Endothelial cell of umbilical vein (primary cell): ENCODE measurements around the gene MB. TPM values are rescaled to one million over a fixed set of nuclear protein-coding genes. Genes with fewer than 3 reads are reported as not detected.

ENCODE experiments used
- BruUV-seq: library from RNA; stranded (reverse); fragments of 400-500 nt; replicated peaks from 2 replicates; lab custom pipeline; 2021; lab: Mats Ljungman, UMichigan
- CTCF ChIA-PET: fragments of 300-600, 350-600 bp; sonication (Branson Sonifier 250); formaldehyde crosslinking; loops from one replicate; lab custom pipeline; 2021; ENCODE audit warnings: antibody characterized with exemption, inconsistent platforms; lab: Charles Lee
- POLR2A ChIA-PET: fragments of 300-600, 350-600 bp; sonication (Branson Sonifier 250); formaldehyde crosslinking; loops from one replicate; lab custom pipeline; 2021; ENCODE audit warnings: antibody characterized with exemption, inconsistent platforms; lab: Charles Lee
- DNase-seq: peaks from one replicate; pipeline ENCODE4 v3.0.0-alpha.2; 2011; ENCODE audit warnings: low read depth, low spot score
- FAIRE-seq: peaks from 2 replicates; lab custom pipeline; 2011; peaks lifted over from hg19 to GRCh38; lab: Jason Lieb, UNC
- H2AFZ ChIP-seq: 2 replicates; pipeline ENCODE4 v1.6.0; 2012; ENCODE audit warnings: low read depth, low read length, control low read depth, inconsistent platforms
- H3K27ac ChIP-seq: 2 replicates; pipeline ENCODE4 v1.5.1; 2011; ENCODE audit warnings: low read depth, mild to moderate bottlenecking, control low read depth, low read length, moderate library complexity; ENCODE audit not compliant: insufficient read depth
- H3K27me3 ChIP-seq, 2 experiments: 2 replicates each; pipeline versions ENCODE4 v1.6.0 to v1.6.1; 2011; ENCODE audit warnings: low read length in 2 of 2, mixed read lengths in 1 of 2; ENCODE audit not compliant: control insufficient read depth in 2 of 2, insufficient read depth in 2 of 2
- H3K36me3 ChIP-seq, 2 experiments: 2 replicates in 1 of 2; 3 replicates in 1 of 2; pipeline ENCODE4 v1.5.1; 2011; ENCODE audit warnings: low read length in 2 of 2, mild to moderate bottlenecking in 1 of 2, moderate library complexity in 1 of 2; ENCODE audit not compliant: control insufficient read depth in 2 of 2, insufficient read depth in 2 of 2; ENCODE audit errors: extremely low read depth in 1 of 2
- H3K4me1 ChIP-seq: 3 replicates; pipeline ENCODE4 v1.5.1; 2011; ENCODE audit warnings: mild to moderate bottlenecking, low read length; ENCODE audit not compliant: control insufficient read depth, insufficient read depth; ENCODE audit errors: extremely low read depth
- H3K4me2 ChIP-seq: 2 replicates; pipeline ENCODE4 v1.6.1; 2011; ENCODE audit warnings: low read length, control low read depth, mixed read lengths; ENCODE audit not compliant: insufficient read depth
- H3K4me3 ChIP-seq, 3 experiments: fragments of 200-600 bp in 1 of 3; sonication (generic), shearing (Covaris generic) in 1 of 3; replicated peaks in 1 of 3; 2 replicates each; pipeline ENCODE4 v1.5.1; 2011 to 2016; ENCODE audit warnings: control low read depth in 3 of 3, low read length in 3 of 3, mild to moderate bottlenecking in 2 of 3, inconsistent platforms in 1 of 3, low read depth in 1 of 3, moderate library complexity in 1 of 3; ENCODE audit not compliant: insufficient read depth in 1 of 3
- H3K79me2 ChIP-seq: 2 replicates; pipeline ENCODE4 v1.6.0; 2012; ENCODE audit warnings: low read length, inconsistent platforms; ENCODE audit not compliant: control insufficient read depth, insufficient read depth
- H3K9ac ChIP-seq: replicated peaks from 2 replicates; pipeline ENCODE3; 2011; ENCODE audit warnings: low read length, control low read depth; ENCODE audit not compliant: insufficient read depth; ENCODE audit errors: extremely low read depth
- H3K9me1 ChIP-seq: replicated peaks from 3 replicates; pipeline ENCODE4 v1.6.0; 2011; ENCODE audit warnings: mild to moderate bottlenecking, low read length; ENCODE audit not compliant: control insufficient read depth, insufficient read depth; ENCODE audit errors: extremely low read depth
- H3K9me3 ChIP-seq: replicated peaks from 2 replicates; pipeline ENCODE4 v1.5.1; 2012; ENCODE audit warnings: low read length, inconsistent platforms; ENCODE audit not compliant: control insufficient read depth, insufficient read depth
- H4K20me1 ChIP-seq: replicated peaks from 2 replicates; pipeline ENCODE3; 2011; ENCODE audit warnings: mild to moderate bottlenecking, low read length; ENCODE audit not compliant: control insufficient read depth, insufficient read depth; ENCODE audit errors: extremely low read depth
- EZH2 ChIP-seq: IDR thresholded peaks from 2 replicates; pipeline ENCODE4 v1.6.1; 2012; ENCODE audit warnings: borderline replicate concordance, low read depth, mild to moderate bottlenecking, moderate library complexity, low read length, inconsistent platforms; ENCODE audit not compliant: severe bottlenecking
- FOS ChIP-seq: IDR thresholded peaks from 2 replicates; pipeline ENCODE4 v1.6.1; 2011; ENCODE audit warnings: mild to moderate bottlenecking, low read length, moderate library complexity, borderline replicate concordance; ENCODE audit not compliant: insufficient read depth
- GATA2 ChIP-seq: IDR thresholded peaks from 2 replicates; pipeline ENCODE4 v1.7.0; 2011; ENCODE audit warnings: low read depth, mild to moderate bottlenecking, moderate library complexity, mixed read lengths, low read length; ENCODE audit not compliant: insufficient read length, insufficient read depth
- MYC ChIP-seq: IDR thresholded peaks from one replicate; pipeline ENCODE4 v1.6.1; 2011; ENCODE audit warnings: mild to moderate bottlenecking, low read depth, low read length
- POLR2AphosphoS5 ChIP-seq: IDR thresholded peaks from 2 replicates; pipeline ENCODE4 v1.6.1; 2012; ENCODE audit warnings: low read depth, mild to moderate bottlenecking, control low read depth, low read length, moderate library complexity; ENCODE audit not compliant: insufficient read depth
- dilution Hi-C: fragments of 300-500 bp; cut with MboI; formaldehyde crosslinking; loops from one replicate; pipeline ENCODE4 v1.15.0; 2019; ENCODE audit warnings: low sequenced_read_pairs; ENCODE audit not compliant: extremely low pct_ligation_motif_present
- intact Hi-C: fragments of 100-400 bp; cut with micrococcal nuclease; formaldehyde crosslinking; loops from one replicate; pipeline ENCODE4 v1.10.0; 2022
- polyA plus RNA-seq, 4 experiments: library from polyadenylated mRNA; depleted of rRNA in 3 of 4; stranded (reverse) in 3 of 4; unstranded in 1 of 4; fragments of >200 nt; gene quantifications; 2 replicates each; pipeline versions ENCODE4 v1.2.1 to v1.2.3, GENCODE V29; 2011 to 2012; ENCODE audit warnings: missing spikeins in 1 of 4
- total RNA-seq: library from RNA; stranded (reverse); gene quantifications from 2 replicates; pipeline ENCODE4 v1.2.3, GENCODE V29; 2021
- TF ChIP-seq, protein P1 (sequence below), 2 donors: IDR thresholded peaks; 1 replicate in 1 of 2; 2 replicates in 1 of 2; pipeline ENCODE4 v1.5.1; 2011; ENCODE audit warnings: low read length in 2 of 2, mild to moderate bottlenecking in 2 of 2, moderate library complexity in 2 of 2, control low read depth in 1 of 2, inconsistent platforms in 1 of 2, low read depth in 1 of 2; ENCODE audit not compliant: insufficient read depth in 1 of 2; ENCODE audit errors: extremely low read depth in 1 of 2

Gene MB
- total and polyA plus RNA-seq, 2 donors (not counting 3 experiments of a cell fraction or from before 2014, with no cell fraction given), result not detected

DNA sequence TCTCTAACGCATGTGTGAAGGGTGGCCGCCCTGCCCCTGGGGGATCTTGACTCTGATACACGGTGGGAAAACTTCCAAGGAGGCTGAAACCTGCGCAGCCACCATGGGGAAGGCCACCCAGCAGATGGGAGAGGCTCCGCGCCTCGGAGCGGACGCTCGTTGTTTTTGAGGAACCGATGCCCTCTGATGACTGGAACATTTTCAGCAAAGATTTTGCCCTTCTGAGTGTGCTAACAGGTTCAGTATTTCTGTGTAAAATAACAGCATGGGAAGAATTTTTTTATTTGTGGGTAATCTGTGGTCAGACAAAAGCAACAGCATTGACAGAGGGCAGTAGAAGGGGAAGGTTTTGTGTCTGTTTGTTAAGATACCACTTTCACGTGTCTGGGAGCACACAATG, 16.7 kb downstream of the MB start:
- CTCF ChIA-PET, result no interaction called here

DNA sequence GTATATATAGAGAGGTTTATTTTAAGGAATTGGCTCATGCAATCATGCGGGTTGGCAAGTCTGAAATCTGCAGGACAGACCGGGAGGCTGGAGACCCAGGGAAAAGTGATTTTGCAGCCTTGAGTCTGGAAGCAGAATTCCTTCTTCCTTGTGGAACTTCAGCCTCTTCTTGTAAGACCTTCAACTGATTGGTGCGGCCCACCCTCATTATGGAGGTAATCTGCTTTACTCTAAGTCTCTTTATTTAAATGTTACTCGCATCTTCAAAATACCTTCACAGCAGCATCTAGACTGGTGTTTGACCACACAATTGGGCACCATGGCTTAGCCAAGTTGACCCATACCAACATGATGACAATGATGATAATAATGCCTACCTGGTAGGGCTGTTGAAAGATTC, 17.8 kb downstream of the MB start:
- peaks cover 0 to under 1% of the 10 kb centered on the region in 2 experiments for H3K27me3 ChIP-seq
- intact Hi-C loops (no loop called here), dilution Hi-C loops (no loop called here)
- TF ChIP-seq GATA2 (no peak), POLR2AphosphoS5 (no peak), EZH2 (no peak), MYC (no peak), FOS (no peak)
- TF ChIP-seq, protein P1, sequence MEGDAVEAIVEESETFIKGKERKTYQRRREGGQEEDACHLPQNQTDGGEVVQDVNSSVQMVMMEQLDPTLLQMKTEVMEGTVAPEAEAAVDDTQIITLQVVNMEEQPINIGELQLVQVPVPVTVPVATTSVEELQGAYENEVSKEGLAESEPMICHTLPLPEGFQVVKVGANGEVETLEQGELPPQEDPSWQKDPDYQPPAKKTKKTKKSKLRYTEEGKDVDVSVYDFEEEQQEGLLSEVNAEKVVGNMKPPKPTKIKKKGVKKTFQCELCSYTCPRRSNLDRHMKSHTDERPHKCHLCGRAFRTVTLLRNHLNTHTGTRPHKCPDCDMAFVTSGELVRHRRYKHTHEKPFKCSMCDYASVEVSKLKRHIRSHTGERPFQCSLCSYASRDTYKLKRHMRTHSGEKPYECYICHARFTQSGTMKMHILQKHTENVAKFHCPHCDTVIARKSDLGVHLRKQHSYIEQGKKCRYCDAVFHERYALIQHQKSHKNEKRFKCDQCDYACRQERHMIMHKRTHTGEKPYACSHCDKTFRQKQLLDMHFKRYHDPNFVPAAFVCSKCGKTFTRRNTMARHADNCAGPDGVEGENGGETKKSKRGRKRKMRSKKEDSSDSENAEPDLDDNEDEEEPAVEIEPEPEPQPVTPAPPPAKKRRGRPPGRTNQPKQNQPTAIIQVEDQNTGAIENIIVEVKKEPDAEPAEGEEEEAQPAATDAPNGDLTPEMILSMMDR (IDR thresholded peaks at IDR 0.05; ENCODE audit: extremely low read depth in 1 of 2, insufficient read depth in 1 of 2, low read depth in 1 of 2, low read length in 2 of 2), result no peak
- DNase-seq, result no peak
- H3K27ac ChIP-seq, result no peak overlapping the region
- POLR2A ChIA-PET, result no interaction called here
- H3K36me3 ChIP-seq, result no peaks in the 10 kb centered on the region
- H3K9me3 ChIP-seq, result no peaks in the 10 kb centered on the region
- H3K4me3 ChIP-seq, result no peak overlapping the region
- no peak overlapping the region for H3K9ac ChIP-seq
- no peaks in the 10 kb centered on the region for H3K9me1 ChIP-seq
- CTCF ChIA-PET, result no interaction called here
- no peak for FAIRE-seq
- no peaks in the 10 kb centered on the region for H3K79me2 ChIP-seq
- H3K4me1 ChIP-seq, result no peaks in the 10 kb centered on the region
- no TSS peak for BruUV-seq
- no peak overlapping the region for H2AFZ ChIP-seq
- no peaks in the 10 kb centered on the region for H4K20me1 ChIP-seq
- no peak overlapping the region for H3K4me2 ChIP-seq

More for the DNA sequence above, 16.7 kb downstream of the MB start:
- TF ChIP-seq FOS (no peak), MYC (no peak), EZH2 (no peak), GATA2 (no peak)
- TF ChIP-seq, protein P1 (IDR thresholded peaks at IDR 0.05; ENCODE audit: extremely low read depth in 1 of 2, insufficient read depth in 1 of 2, low read depth in 1 of 2, low read length in 2 of 2), result no peak
- H3K27ac ChIP-seq, result no peak overlapping the region
- no peaks in the 10 kb centered on the region for H3K79me2 ChIP-seq
- dilution Hi-C loops (no loop called here), intact Hi-C loops (no loop called here)
- DNase-seq, result no peak
- H3K27me3 ChIP-seq, result peaks cover 0 to 6% of the 10 kb centered on the region in 2 experiments
- POLR2A ChIA-PET, result no interaction called here
- no TSS peak for BruUV-seq
- no peak for FAIRE-seq
- H4K20me1 ChIP-seq, result no peaks in the 10 kb centered on the region
- H3K9me1 ChIP-seq, result no peaks in the 10 kb centered on the region
- no peak overlapping the region for H3K4me2 ChIP-seq
- no peaks in the 10 kb centered on the region for H3K4me1 ChIP-seq
- H2AFZ ChIP-seq, result no peak overlapping the region
- H3K36me3 ChIP-seq, result no peaks in the 10 kb centered on the region
- no peak overlapping the region for H3K4me3 ChIP-seq
- H3K9me3 ChIP-seq, result no peaks in the 10 kb centered on the region
- H3K9ac ChIP-seq, result no peak overlapping the region
